Activated naive CD4-positive, alpha-beta T cell treated with Interleukin-2 at 50 U/mL for 16 hours (primary cell): ENCODE results near the gene RUFY3.
"Not testable (repeated sequence)": the region's sequence is repeated elsewhere in the genome, so short reads cannot be mapped to it uniquely, and the experiment has no call there.

ENCODE experiments used
- DNase-seq: peaks from one replicate; pipeline ENCODE4 v3.0.0-alpha.2; 2020

The RUFY3 gene

GRCh38 chr4:70787496-70787895 lies 65.7 kb downstream of the RUFY3 start:
- DNase-seq, result no peak

- no peak for DNase-seq
Measured at GRCh38 chr4:70788733-70789132, 67.0 kb downstream of the RUFY3 start.

GRCh38 chr4:70793626-70794025 lies 71.9 kb downstream of the RUFY3 start:
- no peak for DNase-seq

- no peak for DNase-seq
Measured at GRCh38 chr4:70801265-70801809, 79.6 kb downstream of the RUFY3 start.

- DNase-seq, result no peak
Measured at GRCh38 chr4:70802928-70803580, 81.3 kb downstream of the RUFY3 start.

GRCh38 chr4:70808151-70808550 lies 86.4 kb downstream of the RUFY3 start:
- no peak for DNase-seq

GRCh38 chr4:70815370-70815769 lies 93.6 kb downstream of the RUFY3 start:
- no peak for DNase-seq

- DNase-seq, result no peak
Measured at GRCh38 chr4:70816894-70817293, 95.1 kb downstream of the RUFY3 start.

- DNase-seq, result no peak
Measured at GRCh38 chr4:70818173-70818855, 96.5 kb downstream of the RUFY3 start.

GRCh38 chr4:70818921-70819320 lies 97.2 kb downstream of the RUFY3 start:
- DNase-seq, result no peak

GRCh38 chr4:70829015-70829414 lies 107.3 kb downstream of the RUFY3 start:
- DNase-seq, result no peak

- no peak for DNase-seq
Measured at GRCh38 chr4:70829492-70829891, 107.7 kb downstream of the RUFY3 start.

GRCh38 chr4:70830054-70830453 lies 108.3 kb downstream of the RUFY3 start:
- no peak for DNase-seq

- no peak for DNase-seq
Measured at GRCh38 chr4:70831293-70831692, 109.5 kb downstream of the RUFY3 start.

- DNase-seq, result no peak
Measured at GRCh38 chr4:70833675-70834074, 111.9 kb downstream of the RUFY3 start.

GRCh38 chr4:70836081-70836480 lies 114.3 kb downstream of the RUFY3 start:
- DNase-seq, result no peak

- DNase-seq, result no peak
Measured at GRCh38 chr4:70838204-70838603, 116.4 kb downstream of the RUFY3 start.

GRCh38 chr4:70838666-70839588 lies 117.2 kb downstream of the RUFY3 start:
- peak; percentile 73 for DNase-seq

- peak; percentile 93 for DNase-seq
Measured at GRCh38 chr4:70839589-70840093, 117.9 kb downstream of the RUFY3 start, which contains the start of gene GRSF1. Gene GRSF1, minus strand, starts transcription at chr4:70839890. Its CDS starts 63 bp downstream, at chr4:70839827.

- DNase-seq, result peak; percentile 74
Measured at GRCh38 chr4:70840137-70840536, 118.4 kb downstream of the RUFY3 start.

GRCh38 chr4:70840631-70841030 lies 118.9 kb downstream of the RUFY3 start:
- DNase-seq, result not testable (repeated sequence)

GRCh38 chr4:70841211-70841610 lies 119.4 kb downstream of the RUFY3 start:
- DNase-seq, result no peak

- DNase-seq, result no peak
Measured at GRCh38 chr4:70841951-70842350, 120.2 kb downstream of the RUFY3 start.
